Uterus (tissue), 4 donors: Measurements from ENCODE around the gene FAT1. TPM values are rescaled to one million over a fixed set of nuclear protein-coding genes. Genes with fewer than 3 reads are reported as not detected.

Source experiments
- DNase-seq, 2 donors: peaks; one replicate each; pipeline ENCODE4 v3.0.0-alpha.2; 2019 to 2020
- H3K27ac ChIP-seq, 2 donors: fragments of 200-600 bp; sonication (generic); 1 replicate in 1 of 2; 2 replicates in 1 of 2; pipeline ENCODE4 v1.5.1; 2016 to 2018
- H3K27me3 ChIP-seq, 2 donors: fragments of 200-600 bp; sonication (generic); one replicate each; pipeline ENCODE4 v1.5.1; 2018 to 2019; ENCODE audit warnings: control low read depth in 1 of 2
- H3K36me3 ChIP-seq, 2 donors: fragments of 200-600 bp; sonication (generic); one replicate each; pipeline ENCODE4 v1.5.1; 2019; ENCODE audit warnings: control low read depth in 1 of 2
- H3K4me1 ChIP-seq, 2 donors: fragments of 200-600 bp; sonication (generic); one replicate each; pipeline ENCODE4 v1.5.1; 2018 to 2019; ENCODE audit warnings: control low read depth in 1 of 2
- H3K4me3 ChIP-seq, 2 donors: fragments of 200-600 bp; sonication (generic); 1 replicate in 1 of 2; 2 replicates in 1 of 2; pipeline ENCODE4 v1.5.1; 2018 to 2019; ENCODE audit warnings: mild to moderate bottlenecking in 1 of 2
- H3K9me3 ChIP-seq, 2 donors: fragments of 200-600 bp; sonication (generic); one replicate each; pipeline ENCODE4 v1.5.1; 2019; ENCODE audit warnings: control low read depth in 1 of 2
- POLR2A ChIP-seq, 2 donors: fragments of 450-650 bp; IDR thresholded peaks; one replicate each; pipeline ENCODE4 v1.6.1; 2016; ENCODE audit warnings: antibody characterized with exemption in 2 of 2, mild to moderate bottlenecking in 1 of 2, moderate library complexity in 1 of 2
- intact Hi-C: fragments of 100-400 bp; cut with DNase I; formaldehyde crosslinking; loops from one replicate; pipeline ENCODE4 v1.15.1; 2023; ENCODE audit warnings: low total_unique reads
- total RNA-seq, 4 donors: library from RNA; depleted of rRNA in 3 of 4; stranded (reverse); fragments of >200 nt in 3 of 4; gene quantifications; one replicate each; pipeline versions ENCODE4 v1.1.0 to v1.2.4, GENCODE V29; 2014 to 2023
- TF ChIP-seq, protein P1 (sequence below), 4 experiments: fragments of 200-600 bp in 2 of 4; fragments of 450-650 bp in 2 of 4; sonication (generic) in 2 of 4; IDR thresholded peaks; one replicate each; pipeline ENCODE4 v1.5.1; 2016 to 2019; ENCODE audit warnings: antibody characterized with exemption in 4 of 4, mild to moderate bottlenecking in 2 of 4, moderate library complexity in 1 of 4
- donor health status: DM: yes; HTN: yes; CAD: no.

The FAT1 gene
- total RNA-seq, 4 donors from 2014 or later, result 11.5 to 245 (median 52.5) TPM

DNA sequence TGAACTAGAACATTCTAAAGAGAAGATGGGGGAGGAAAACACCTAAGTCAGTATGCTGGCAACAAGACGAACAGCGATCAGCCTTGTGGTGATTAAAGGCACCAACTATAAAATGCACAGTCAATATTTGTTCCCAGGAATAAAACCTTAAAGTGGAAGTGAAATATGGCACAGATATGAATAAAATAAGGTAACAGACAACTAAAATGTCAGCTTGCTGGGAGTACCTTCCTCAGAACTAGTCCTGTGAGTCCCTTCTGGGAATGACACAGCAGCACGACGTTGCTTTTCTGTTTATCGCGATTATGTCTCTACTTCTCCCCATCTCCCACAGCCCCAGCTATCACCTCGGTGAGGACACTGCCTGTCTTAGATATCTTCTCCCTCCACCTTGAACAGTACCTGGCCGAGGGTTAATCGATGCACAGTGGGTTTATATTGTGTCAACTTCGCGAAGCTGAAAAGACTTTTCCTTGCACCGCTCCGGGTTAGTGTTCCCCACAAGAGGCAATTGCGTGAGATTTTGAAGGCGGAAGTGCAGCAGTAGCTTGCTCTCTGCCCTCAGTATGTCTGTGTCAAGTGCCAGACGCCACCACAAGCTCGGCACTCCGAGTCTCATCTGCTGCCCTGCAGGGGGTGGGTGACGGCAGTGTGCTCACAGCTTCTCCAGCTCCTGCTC, 185.7 kb downstream of the FAT1 start:
- Histone ChIP-seq H3K27me3 (no peaks in the 10 kb centered on the region), H3K4me1 (no peaks in the 10 kb centered on the region), H3K9me3 (no peaks in the 10 kb centered on the region), H3K27ac (no peak overlapping the region), H3K36me3 (no peaks in the 10 kb centered on the region), H3K4me3 (no peak overlapping the region)
- no peak for TF ChIP-seq POLR2A (IDR thresholded peaks at IDR 0.05)
- TF ChIP-seq, protein P1, sequence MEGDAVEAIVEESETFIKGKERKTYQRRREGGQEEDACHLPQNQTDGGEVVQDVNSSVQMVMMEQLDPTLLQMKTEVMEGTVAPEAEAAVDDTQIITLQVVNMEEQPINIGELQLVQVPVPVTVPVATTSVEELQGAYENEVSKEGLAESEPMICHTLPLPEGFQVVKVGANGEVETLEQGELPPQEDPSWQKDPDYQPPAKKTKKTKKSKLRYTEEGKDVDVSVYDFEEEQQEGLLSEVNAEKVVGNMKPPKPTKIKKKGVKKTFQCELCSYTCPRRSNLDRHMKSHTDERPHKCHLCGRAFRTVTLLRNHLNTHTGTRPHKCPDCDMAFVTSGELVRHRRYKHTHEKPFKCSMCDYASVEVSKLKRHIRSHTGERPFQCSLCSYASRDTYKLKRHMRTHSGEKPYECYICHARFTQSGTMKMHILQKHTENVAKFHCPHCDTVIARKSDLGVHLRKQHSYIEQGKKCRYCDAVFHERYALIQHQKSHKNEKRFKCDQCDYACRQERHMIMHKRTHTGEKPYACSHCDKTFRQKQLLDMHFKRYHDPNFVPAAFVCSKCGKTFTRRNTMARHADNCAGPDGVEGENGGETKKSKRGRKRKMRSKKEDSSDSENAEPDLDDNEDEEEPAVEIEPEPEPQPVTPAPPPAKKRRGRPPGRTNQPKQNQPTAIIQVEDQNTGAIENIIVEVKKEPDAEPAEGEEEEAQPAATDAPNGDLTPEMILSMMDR (IDR thresholded peaks at IDR 0.05), result no peak
- intact Hi-C loops, result no loop called here
- DNase-seq, result no peak

Other genes with a start within 250 kb of the FAT1 start
- gene MTNR1A, start 168.3 kb downstream of the FAT1 start, total RNA-seq, result 1 to 10 TPM in 1 of 4 donors, not detected in 3; 1.2 TPM